GM23338 (cell line): Measurements from ENCODE around the gene TMEM131L. TPM values are rescaled to one million over a fixed set of nuclear protein-coding genes. Genes with fewer than 3 reads are reported as not detected.
"Not testable (repeated sequence)": the region's sequence is repeated elsewhere in the genome, so short reads cannot be mapped to it uniquely, and the experiment has no call there.

ENCODE experiments used
- ATAC-seq: fragments of 200-7000 bp; cut with Tn5 transposase; 3 replicates; pipeline ENCODE4 v1.9.1; 2020
- DNase-seq: peaks from one replicate; pipeline ENCODE4 v3.0.0-alpha.2; 2015; ENCODE audit warnings: low spot score
- H2AFZ ChIP-seq: fragments of 200-600 bp; sonication (generic); 2 replicates; pipeline ENCODE4 v1.8.0; 2016; ENCODE audit warnings: antibody characterized with exemption, mild to moderate bottlenecking, moderate library complexity
- H3F3A ChIP-seq: fragments of 200-600 bp; sonication (generic); replicated peaks from 2 replicates; pipeline ENCODE4 v1.8.0; 2017; ENCODE audit warnings: antibody characterized with exemption, mixed run types, low read depth
- H3K27ac ChIP-seq: fragments of 200-600 bp; sonication (generic); 2 replicates; pipeline ENCODE4 v1.6.1; 2016; ENCODE audit warnings: low read depth
- H3K27me3 ChIP-seq: fragments of 200-600 bp; sonication (generic); 2 replicates; pipeline ENCODE4 v1.8.0; 2016; ENCODE audit warnings: mild to moderate bottlenecking, mixed run types, moderate library complexity; ENCODE audit not compliant: insufficient read depth
- H3K36me3 ChIP-seq: fragments of 200-600 bp; sonication (generic); 2 replicates; pipeline ENCODE4 v1.8.0; 2016; ENCODE audit warnings: mild to moderate bottlenecking; ENCODE audit not compliant: insufficient read depth
- H3K4me1 ChIP-seq: fragments of 200-600 bp; sonication (generic); 2 replicates; pipeline ENCODE4 v1.8.0; 2016; ENCODE audit warnings: mild to moderate bottlenecking, moderate library complexity; ENCODE audit not compliant: insufficient read depth
- H3K4me2 ChIP-seq: fragments of 200-600 bp; sonication (generic); 2 replicates; pipeline ENCODE4 v1.7.1; 2017; ENCODE audit warnings: mixed run types
- H3K4me3 ChIP-seq: fragments of 200-600 bp; sonication (generic); 2 replicates; pipeline ENCODE4 v1.6.1; 2016; ENCODE audit warnings: mixed run types
- H3K79me2 ChIP-seq: fragments of 200-600 bp; sonication (generic); replicated peaks from 2 replicates; pipeline ENCODE4 v1.8.0; 2017; ENCODE audit warnings: mild to moderate bottlenecking; ENCODE audit not compliant: insufficient read depth
- H3K9me2 ChIP-seq: fragments of 200-600 bp; sonication (generic); 2 replicates; pipeline ENCODE4 v1.8.0; 2017; ENCODE audit not compliant: insufficient read depth
- H4K20me1 ChIP-seq: fragments of 200-600 bp; sonication (generic); replicated peaks from 2 replicates; pipeline ENCODE4 v1.8.0; 2017; ENCODE audit warnings: mild to moderate bottlenecking; ENCODE audit not compliant: insufficient read depth
- H3K27ac Mint-ChIP-seq: 2 replicates; pipeline ENCODE4 v1.8.0; 2020; ENCODE audit warnings: inconsistent platforms, mild to moderate bottlenecking, moderate library complexity, mixed read lengths
- H3K27me3 Mint-ChIP-seq: 3 replicates; pipeline ENCODE4 v1.8.0; 2022; ENCODE audit warnings: low read depth, mild to moderate bottlenecking, moderate library complexity, mixed read lengths, inconsistent platforms; ENCODE audit not compliant: insufficient read depth, poor library complexity
- H3K36me3 Mint-ChIP-seq: 3 replicates; pipeline ENCODE4 v1.8.0; 2021; ENCODE audit warnings: low read depth, mild to moderate bottlenecking, inconsistent platforms, moderate library complexity, mixed read lengths
- H3K4me1 Mint-ChIP-seq: 3 replicates; pipeline ENCODE4 v1.8.0; 2020; ENCODE audit warnings: mild to moderate bottlenecking, inconsistent platforms, mixed read lengths
- H3K4me3 Mint-ChIP-seq: 3 replicates; pipeline ENCODE4 v1.8.0; 2021; ENCODE audit warnings: moderate library complexity, mild to moderate bottlenecking, inconsistent platforms, mixed read lengths
- H3K9me3 Mint-ChIP-seq: 3 replicates; pipeline ENCODE4 v1.8.0; 2020; ENCODE audit warnings: moderate library complexity, mild to moderate bottlenecking, inconsistent platforms, mixed read lengths
- ETS1 ChIP-seq: IDR thresholded peaks from 2 replicates; pipeline ENCODE4 v1.6.1; 2016; ENCODE audit warnings: antibody characterized with exemption
- EZH2phosphoT487 ChIP-seq: fragments of 200-600 bp; sonication (generic); IDR thresholded peaks from one replicate; pipeline ENCODE4 v1.8.1; 2018; ENCODE audit warnings: antibody characterized with exemption; ENCODE audit not compliant: unreplicated experiment
- JUNB ChIP-seq: IDR thresholded peaks from one replicate; pipeline ENCODE4 v1.6.1; 2016; ENCODE audit warnings: antibody characterized with exemption; ENCODE audit not compliant: unreplicated experiment
- POLR2AphosphoS5 ChIP-seq: IDR thresholded peaks from 2 replicates; pipeline ENCODE4 v1.6.1; 2016; ENCODE audit warnings: antibody characterized with exemption, low read depth
- ZNF331 ChIP-seq: fragments of 250-450 bp; sonication (Bioruptor Pico); IDR thresholded peaks from 2 replicates; pipeline ENCODE4 v1.5.0; 2020; ENCODE audit warnings: low read depth, mild to moderate bottlenecking, moderate library complexity
- ZNF462 ChIP-seq: fragments of 250-450 bp; sonication (Bioruptor Pico); IDR thresholded peaks from 2 replicates; pipeline ENCODE4 v1.5.0; 2020; ENCODE audit warnings: mild to moderate bottlenecking, moderate library complexity
- polyA plus RNA-seq: library from polyadenylated mRNA; unstranded; fragments of >200 nt; fragmentation: Nextera tagmentation; extraction: Ambion mirVana; gene quantifications from 2 replicates; pipeline ENCODE4 v1.2.1, GENCODE V29; 2016
- total RNA-seq: library from RNA; depleted of rRNA; stranded (reverse); fragments of >200 nt; shearing (Covaris generic); gene quantifications from 2 replicates; pipeline ENCODE4 v1.2.3, GENCODE V29; 2014

The TMEM131L gene
- total and polyA plus RNA-seq, 2 experiments from 2014 or later, result 11.1 to 32.2 TPM

- TF ChIP-seq ETS1, result no peak
These were observed 15.6 kb upstream of the TMEM131L start (continued) for GRCh38 chr4:153450544-153450917.

- H3K4me1 Mint-ChIP-seq, result peaks cover 13% of the 10 kb centered on the region
- not testable (repeated sequence) for H3K4me3 ChIP-seq, H3K27ac ChIP-seq, H2AFZ ChIP-seq, H3K4me3 Mint-ChIP-seq, DNase-seq, H3F3A ChIP-seq, H3K4me2 ChIP-seq, H3K9me3 Mint-ChIP-seq, H3K27me3 ChIP-seq, H3K9me2 ChIP-seq, H3K79me2 ChIP-seq, H3K4me1 ChIP-seq, ATAC-seq, H3K27ac Mint-ChIP-seq, H4K20me1 ChIP-seq, H3K36me3 Mint-ChIP-seq, H3K36me3 ChIP-seq
- H3K27me3 Mint-ChIP-seq, result peaks cover 12% of the 10 kb centered on the region
These were observed 15.0 kb upstream of the TMEM131L start for GRCh38 chr4:153451145-153451544.

GRCh38 chr4:153451911-153452657 lies 14.1 kb upstream of the TMEM131L start:
- no peak overlapping the region for H3K4me3 Mint-ChIP-seq
- DNase-seq, result peak; percentile 82
- H3F3A ChIP-seq, result no peaks in the 10 kb centered on the region
- H3K4me3 ChIP-seq, result no peak overlapping the region
- TF ChIP-seq ZNF331 (CRISPR knock-in tag), result no peak
- no peak for TF ChIP-seq POLR2AphosphoS5
- TF ChIP-seq EZH2phosphoT487, result no peak
- H3K4me2 ChIP-seq, result no peak overlapping the region; the same call in 1 of the 2 replicates
- ATAC-seq, result peak; percentile 98
- peaks cover 13% of the 10 kb centered on the region for H3K4me1 Mint-ChIP-seq
- no peak overlapping the region for H3K27ac Mint-ChIP-seq
- H3K79me2 ChIP-seq, result no peaks in the 10 kb centered on the region
- H2AFZ ChIP-seq, result peak overlapping the region; percentile 93
- no peaks in the 10 kb centered on the region for H3K9me2 ChIP-seq
- H3K4me1 ChIP-seq, result no peaks in the 10 kb centered on the region
- no peak overlapping the region for H3K27ac ChIP-seq
- no peaks in the 10 kb centered on the region for H3K36me3 Mint-ChIP-seq
- no peaks in the 10 kb centered on the region for H3K9me3 Mint-ChIP-seq
- H3K36me3 ChIP-seq, result no peaks in the 10 kb centered on the region
- no peaks in the 10 kb centered on the region for H4K20me1 ChIP-seq
- H3K27me3 ChIP-seq, result no peaks in the 10 kb centered on the region
- H3K27me3 Mint-ChIP-seq, result peaks cover 12% of the 10 kb centered on the region

- H3K36me3 Mint-ChIP-seq, result no peaks in the 10 kb centered on the region
- Histone ChIP-seq H3F3A (no peaks in the 10 kb centered on the region), H2AFZ (peak overlapping the region; percentile 93)
- TF ChIP-seq JUNB (no peak), ZNF331 (CRISPR knock-in tag) (no peak), ZNF462 (CRISPR knock-in tag) (no peak), EZH2phosphoT487 (no peak)
These were observed 13.3 kb upstream of the TMEM131L start for GRCh38 chr4:153452658-153453378.

More at GRCh38 chr4:153452658-153453378, 13.3 kb upstream of the TMEM131L start:
- H4K20me1 ChIP-seq, result no peaks in the 10 kb centered on the region
- H3K4me1 Mint-ChIP-seq, result peaks cover 13% of the 10 kb centered on the region
- H3K4me3 Mint-ChIP-seq, result no peak overlapping the region
- H3K4me3 ChIP-seq, result no peak overlapping the region
- no peaks in the 10 kb centered on the region for H3K27me3 ChIP-seq
- no peaks in the 10 kb centered on the region for H3K9me2 ChIP-seq
- no peaks in the 10 kb centered on the region for H3K79me2 ChIP-seq
- H3K4me1 ChIP-seq, result no peaks in the 10 kb centered on the region
- H3K27ac Mint-ChIP-seq, result no peak overlapping the region
- DNase-seq (no peak), ATAC-seq (no peak)
- H3K4me2 ChIP-seq, result no peak overlapping the region
- no peaks in the 10 kb centered on the region for H3K9me3 Mint-ChIP-seq
- peaks cover 12% of the 10 kb centered on the region for H3K27me3 Mint-ChIP-seq
- H3K27ac ChIP-seq, result no peak overlapping the region
- H3K36me3 ChIP-seq, result no peaks in the 10 kb centered on the region
